ENCODE data around the gene VOPP1. TPM values are rescaled to one million over a fixed set of nuclear protein-coding genes. Genes with fewer than 3 reads are reported as not detected.

Gene VOPP1
- total and polyA plus RNA-seq, 2 donors (not counting 3 experiments of a cell fraction or from before 2014, with no cell fraction given): 85.6 to 154 TPM

GRCh38 chr7:55592492-55592891, 20.2 kb upstream of the VOPP1 start:
- Histone ChIP-seq H3K27ac (ENCODE audit: insufficient read depth, low read depth, low read length) (no peak overlapping the region), H4K20me1 (replicated peaks; ENCODE audit: control insufficient read depth, extremely low read depth, insufficient read depth, low read length) (no peaks in the 10 kb centered on the region), H3K9ac (replicated peaks; ENCODE audit: extremely low read depth, insufficient read depth, low read length) (no peak overlapping the region), H3K9me3 (replicated peaks; ENCODE audit: control insufficient read depth, insufficient read depth, low read length) (no peaks in the 10 kb centered on the region), H3K4me2 (ENCODE audit: insufficient read depth, low read length) (no peak overlapping the region), H3K27me3 (ENCODE audit: control insufficient read depth in 2 of 2, insufficient read depth in 2 of 2, low read length in 2 of 2) (peaks cover 0 to 2% of the 10 kb centered on the region in 2 experiments), H3K36me3 (ENCODE audit: control insufficient read depth in 2 of 2, extremely low read depth in 1 of 2, insufficient read depth in 2 of 2, low read length in 2 of 2) (no peaks in the 10 kb centered on the region), H3K4me3 (replicated peaks in 1 of 3; ENCODE audit: insufficient read depth in 1 of 3, low read depth in 1 of 3, low read length in 3 of 3) (no peak overlapping the region), H3K9me1 (replicated peaks; ENCODE audit: control insufficient read depth, extremely low read depth, insufficient read depth, low read length) (no peaks in the 10 kb centered on the region), H3K79me2 (ENCODE audit: control insufficient read depth, insufficient read depth, low read length) (no peaks in the 10 kb centered on the region), H2AFZ (ENCODE audit: low read depth, low read length) (no peak overlapping the region), H3K4me1 (ENCODE audit: control insufficient read depth, extremely low read depth, insufficient read depth, low read length) (peaks cover 8% of the 10 kb centered on the region)
- BruUV-seq (replicated peaks): no TSS peak
- ChIA-PET CTCF (interaction anchor here (1.6 kb wide), 1 partner anchor 160 kb away, joined by 9 read pairs; no protein-coding TSS in a partner anchor), POLR2A (interaction anchor here (0.6 kb wide), 1 partner anchor 398 kb away, joined by 4 read pairs; no protein-coding TSS in a partner anchor)
- dilution Hi-C loops (cut with MboI; ENCODE audit: extremely low pct_ligation_motif_present, low sequenced_read_pairs) (no loop called here), intact Hi-C loops (cut with micrococcal nuclease) (loop anchor here (2.0 kb wide), 1 partner anchor 312 kb away; no protein-coding TSS in a partner anchor)
- TF ChIP-seq GATA2 (IDR thresholded peaks at IDR 0.05; ENCODE audit: insufficient read depth, insufficient read length, low read depth, low read length): no peak
- TF ChIP-seq MYC (IDR thresholded peaks at IDR 0.05; ENCODE audit: low read depth, low read length): no peak
- TF ChIP-seq CTCF (IDR thresholded peaks at IDR 0.05; ENCODE audit: extremely low read depth in 1 of 2, insufficient read depth in 1 of 2, low read depth in 1 of 2, low read length in 2 of 2): no peak
- no peak for TF ChIP-seq EZH2 (IDR thresholded peaks at IDR 0.05; ENCODE audit: borderline replicate concordance, low read depth, low read length, severe bottlenecking)
- no peak for TF ChIP-seq POLR2A (IDR thresholded peaks at IDR 0.05; ENCODE audit: low read depth, low read length)
- no peak for TF ChIP-seq JUN (IDR thresholded peaks at IDR 0.05; ENCODE audit: borderline replicate concordance, insufficient read depth, insufficient read length, low read depth)
- no peak for TF ChIP-seq MAX (IDR thresholded peaks at IDR 0.05; ENCODE audit: insufficient read depth, insufficient read length)
- TF ChIP-seq POLR2AphosphoS5 (IDR thresholded peaks at IDR 0.05; ENCODE audit: insufficient read depth, low read depth, low read length): no peak
- no peak for TF ChIP-seq FOS (IDR thresholded peaks at IDR 0.05; ENCODE audit: borderline replicate concordance, insufficient read depth, low read length)
- no peak for FAIRE-seq
- DNase-seq (ENCODE audit: low read depth, low spot score): no peak
